T-helper 1 cell treated with Interleukin-12 subunit alpha and Interleukin-12 subunit beta and Interleukin-4 antibody, amounts not matched to agents 30 ng/mL and 1 ng/mL, for 36 hours (primary cell): Measurements from ENCODE around the gene SLC22A17. TPM values are rescaled to one million over a fixed set of nuclear protein-coding genes. Genes with fewer than 3 reads are reported as not detected.

Experiments
- total RNA-seq: library from RNA; stranded (reverse); gene quantifications from 2 replicates; pipeline ENCODE4 v1.2.3, GENCODE V29; 2022

The SLC22A17 gene
- total RNA-seq, 1 donor from 2014 or later: 3.6 TPM

Other genes with a start within 250 kb of the SLC22A17 start
- not detected in 2 replicates for gene CIROP, start 247.9 kb downstream of the SLC22A17 start, total RNA-seq
- 0.34 TPM in 1 of 2 replicates, not detected in the other for gene CEBPE, start 233.6 kb downstream of the SLC22A17 start, total RNA-seq
- gene SLC7A8, start 169.2 kb downstream of the SLC22A17 start, total RNA-seq: 0.25 TPM in 1 of 2 replicates, not detected in the other
- not detected in 2 replicates for gene RNF212B, start 115.0 kb downstream of the SLC22A17 start, total RNA-seq
- gene HOMEZ, start 66.8 kb downstream of the SLC22A17 start, total RNA-seq: 11.9 and 13.6 TPM in 2 replicates
- gene PPP1R3E, start 50.0 kb downstream of the SLC22A17 start, total RNA-seq: 23.5 and 26.6 TPM in 2 replicates
- 5.0 and 5.4 TPM in 2 replicates for gene BCL2L2, start 46.1 kb downstream of the SLC22A17 start, total RNA-seq
- gene PABPN1, start 31.4 kb downstream of the SLC22A17 start, total RNA-seq: 193 TPM in 2 replicates
- gene EFS, start 12.3 kb upstream of the SLC22A17 start, total RNA-seq: not detected in 2 replicates
- gene IL25, start 19.9 kb upstream of the SLC22A17 start, total RNA-seq: not detected in 2 replicates
- gene CMTM5, start 24.2 kb upstream of the SLC22A17 start, total RNA-seq: not detected in 2 replicates
- gene MYH6, start 55.4 kb upstream of the SLC22A17 start, total RNA-seq: 0.56 and 1.2 TPM in 2 replicates
- 0.17 TPM in 2 replicates for gene MYH7, start 82.8 kb upstream of the SLC22A17 start, total RNA-seq
- gene NGDN, start 116.8 kb upstream of the SLC22A17 start, total RNA-seq: 51.7 and 57.8 TPM in 2 replicates
- 2.9 and 3.2 TPM in 2 replicates for gene ZFHX2, start 198.9 kb upstream of the SLC22A17 start, total RNA-seq
- 16.8 and 17.7 TPM in 2 replicates for gene THTPA, start 203.4 kb upstream of the SLC22A17 start, total RNA-seq
- gene AP1G2, start 214.9 kb upstream of the SLC22A17 start, total RNA-seq: 254 and 259 TPM in 2 replicates
- gene JPH4, start 225.9 kb upstream of the SLC22A17 start, total RNA-seq: 0.07 TPM in 1 of 2 replicates, not detected in the other